MCF 10A (cell line): ENCODE results near the gene MECR. TPM values are rescaled to one million over a fixed set of nuclear protein-coding genes. Genes with fewer than 3 reads are reported as not detected.

Experiments
- BruUV-seq: library from RNA; stranded (reverse); fragments of 400-500 nt; replicated peaks from 2 replicates; lab custom pipeline; 2021; lab: Mats Ljungman, UMichigan
- CTCF ChIA-PET: fragments of 300-600 bp; sonication (Branson Sonifier 250); formaldehyde crosslinking; extraction: SDS; loops from one replicate; lab custom pipeline; 2021; ENCODE audit warnings: antibody characterized with exemption, inconsistent platforms; lab: Yijun Ruan, JAX
- POLR2A ChIA-PET: fragments of 300-600, 350-650 bp; sonication (Branson Sonifier 250); formaldehyde crosslinking; extraction: SDS; loops from one replicate; lab custom pipeline; 2020; ENCODE audit warnings: antibody characterized with exemption, inconsistent platforms; lab: Yijun Ruan, JAX
- DNase-seq: peaks from one replicate; pipeline ENCODE4 v3.0.0-alpha.2; 2018; ENCODE audit not compliant: unreplicated experiment
- H3K27ac Mint-ChIP-seq: one replicate; pipeline ENCODE4 v1.8.0; 2022; ENCODE audit warnings: mild to moderate bottlenecking, low read depth, mixed read lengths; ENCODE audit not compliant: unreplicated experiment
- H3K27me3 Mint-ChIP-seq: one replicate; pipeline ENCODE4 v1.8.0; 2022; ENCODE audit warnings: mixed read lengths; ENCODE audit not compliant: insufficient read depth, unreplicated experiment
- H3K36me3 Mint-ChIP-seq: one replicate; pipeline ENCODE4 v1.8.0; 2022; ENCODE audit warnings: mild to moderate bottlenecking, moderate library complexity, mixed read lengths; ENCODE audit not compliant: insufficient read depth, unreplicated experiment
- H3K4me1 Mint-ChIP-seq: one replicate; pipeline ENCODE4 v1.8.0; 2022; ENCODE audit warnings: mixed read lengths; ENCODE audit not compliant: insufficient read depth, unreplicated experiment
- H3K4me3 Mint-ChIP-seq: one replicate; pipeline ENCODE4 v1.8.0; 2022; ENCODE audit warnings: mild to moderate bottlenecking, moderate library complexity, mixed read lengths; ENCODE audit not compliant: unreplicated experiment
- H3K9me3 Mint-ChIP-seq: one replicate; pipeline ENCODE4 v1.8.0; 2022; ENCODE audit warnings: mixed read lengths; ENCODE audit not compliant: unreplicated experiment
- intact Hi-C: fragments of 100-400 bp; cut with micrococcal nuclease; formaldehyde crosslinking; loops from 2 replicates; pipeline ENCODE4 v1.14.1; 2022
- total RNA-seq: library from RNA; stranded (reverse); gene quantifications from 2 replicates; pipeline ENCODE4 v1.2.3, GENCODE V29; 2022
- TF ChIP-seq, protein P1 (sequence below): fragments of 200-600 bp; IDR thresholded peaks from one replicate; pipeline ENCODE4 v1.8.0; 2022; ENCODE audit warnings: antibody characterized with exemption, mild to moderate bottlenecking; ENCODE audit not compliant: unreplicated experiment

Gene MECR
- total RNA-seq, 1 experiment from 2014 or later: 59.1 TPM

- ChIA-PET CTCF (interaction anchor here (0.6 to 3.9 kb wide), 9 partner anchors 14 to 362 kb away, joined by 3 to 32 read pairs (median 13); partner anchors contain the start of gene SRSF4), POLR2A (interaction anchor here (3.4 kb wide), 1 partner anchor 20 kb away, joined by 60 read pairs; the partner anchor contains the start of gene SRSF4)
- H3K27ac Mint-ChIP-seq: no peak overlapping the region
- H3K4me1 Mint-ChIP-seq: peaks cover 7% of the 10 kb centered on the region
- H3K36me3 Mint-ChIP-seq: peaks cover 41% of the 10 kb centered on the region
- DNase-seq: no peak
- H3K9me3 Mint-ChIP-seq: no peaks in the 10 kb centered on the region
- no TSS peak for BruUV-seq
- TF ChIP-seq, protein P1, sequence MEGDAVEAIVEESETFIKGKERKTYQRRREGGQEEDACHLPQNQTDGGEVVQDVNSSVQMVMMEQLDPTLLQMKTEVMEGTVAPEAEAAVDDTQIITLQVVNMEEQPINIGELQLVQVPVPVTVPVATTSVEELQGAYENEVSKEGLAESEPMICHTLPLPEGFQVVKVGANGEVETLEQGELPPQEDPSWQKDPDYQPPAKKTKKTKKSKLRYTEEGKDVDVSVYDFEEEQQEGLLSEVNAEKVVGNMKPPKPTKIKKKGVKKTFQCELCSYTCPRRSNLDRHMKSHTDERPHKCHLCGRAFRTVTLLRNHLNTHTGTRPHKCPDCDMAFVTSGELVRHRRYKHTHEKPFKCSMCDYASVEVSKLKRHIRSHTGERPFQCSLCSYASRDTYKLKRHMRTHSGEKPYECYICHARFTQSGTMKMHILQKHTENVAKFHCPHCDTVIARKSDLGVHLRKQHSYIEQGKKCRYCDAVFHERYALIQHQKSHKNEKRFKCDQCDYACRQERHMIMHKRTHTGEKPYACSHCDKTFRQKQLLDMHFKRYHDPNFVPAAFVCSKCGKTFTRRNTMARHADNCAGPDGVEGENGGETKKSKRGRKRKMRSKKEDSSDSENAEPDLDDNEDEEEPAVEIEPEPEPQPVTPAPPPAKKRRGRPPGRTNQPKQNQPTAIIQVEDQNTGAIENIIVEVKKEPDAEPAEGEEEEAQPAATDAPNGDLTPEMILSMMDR: no peak
- H3K4me3 Mint-ChIP-seq: no peak overlapping the region
- H3K27me3 Mint-ChIP-seq: no peaks in the 10 kb centered on the region
- intact Hi-C loops: no loop called here
Observed at GRCh38 chr1:29200906-29201594, 29.7 kb downstream of the MECR start.

GRCh38 chr1:29197993-29198392 is 32.7 kb downstream of the MECR start:
- Mint-ChIP-seq H3K27me3 (no peaks in the 10 kb centered on the region), H3K9me3 (no peaks in the 10 kb centered on the region), H3K4me1 (peaks cover 7% of the 10 kb centered on the region), H3K36me3 (peaks cover 37% of the 10 kb centered on the region), H3K4me3 (no peak overlapping the region), H3K27ac (no peak overlapping the region)
- DNase-seq: no peak
- TF ChIP-seq, protein P1: no peak
- CTCF ChIA-PET: interaction anchor here (0.6 to 8.1 kb wide), 9 partner anchors 11 to 1522 kb away, joined by 3 to 71 read pairs (median 4); partner anchors contain the start of gene SRSF4
- BruUV-seq: no TSS peak
- intact Hi-C loops: no loop called here
- POLR2A ChIA-PET: interaction anchor here (0.6 to 4.0 kb wide), 4 partner anchors 16 to 462 kb away, joined by 3 to 29 read pairs (median 4); partner anchors contain the start of genes PTPRU, SRSF4 and YTHDF2

DNA sequence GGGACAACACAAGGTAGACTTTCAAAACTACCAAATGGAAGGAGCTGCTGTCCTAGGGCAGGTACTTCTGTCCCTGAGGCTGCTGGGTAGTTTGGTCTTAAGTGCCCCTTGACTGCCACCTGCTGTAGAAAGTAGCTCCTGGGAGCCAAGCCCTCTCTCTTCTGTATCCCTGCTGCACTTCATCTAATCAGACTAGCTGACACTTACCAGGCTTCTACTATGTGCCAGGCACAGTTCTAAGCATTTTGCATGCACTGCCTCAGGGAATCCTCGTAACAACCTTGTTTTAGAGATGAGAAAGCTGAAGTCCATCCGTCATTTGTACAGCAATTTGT is 33.2 kb downstream of the MECR start:
- peaks cover 5% of the 10 kb centered on the region for H3K4me1 Mint-ChIP-seq
- BruUV-seq: no TSS peak
- H3K27me3 Mint-ChIP-seq: no peaks in the 10 kb centered on the region
- TF ChIP-seq, protein P1: peak; percentile 25
- H3K9me3 Mint-ChIP-seq: no peaks in the 10 kb centered on the region
- intact Hi-C loops: no loop called here
- H3K27ac Mint-ChIP-seq: no peak overlapping the region
- DNase-seq: peak; percentile 66
- ChIA-PET CTCF (interaction anchor here (0.6 to 8.1 kb wide), 10 partner anchors 11 to 1522 kb away, joined by 3 to 71 read pairs (median 4); partner anchors contain the start of gene SRSF4), POLR2A (interaction anchor here (0.6 to 4.0 kb wide), 5 partner anchors 16 to 461 kb away, joined by 3 to 29 read pairs (median 4); partner anchors contain the start of genes MECR, PTPRU, SRSF4 and YTHDF2)
- H3K36me3 Mint-ChIP-seq: peaks cover 41% of the 10 kb centered on the region
- no peak overlapping the region for H3K4me3 Mint-ChIP-seq

DNA sequence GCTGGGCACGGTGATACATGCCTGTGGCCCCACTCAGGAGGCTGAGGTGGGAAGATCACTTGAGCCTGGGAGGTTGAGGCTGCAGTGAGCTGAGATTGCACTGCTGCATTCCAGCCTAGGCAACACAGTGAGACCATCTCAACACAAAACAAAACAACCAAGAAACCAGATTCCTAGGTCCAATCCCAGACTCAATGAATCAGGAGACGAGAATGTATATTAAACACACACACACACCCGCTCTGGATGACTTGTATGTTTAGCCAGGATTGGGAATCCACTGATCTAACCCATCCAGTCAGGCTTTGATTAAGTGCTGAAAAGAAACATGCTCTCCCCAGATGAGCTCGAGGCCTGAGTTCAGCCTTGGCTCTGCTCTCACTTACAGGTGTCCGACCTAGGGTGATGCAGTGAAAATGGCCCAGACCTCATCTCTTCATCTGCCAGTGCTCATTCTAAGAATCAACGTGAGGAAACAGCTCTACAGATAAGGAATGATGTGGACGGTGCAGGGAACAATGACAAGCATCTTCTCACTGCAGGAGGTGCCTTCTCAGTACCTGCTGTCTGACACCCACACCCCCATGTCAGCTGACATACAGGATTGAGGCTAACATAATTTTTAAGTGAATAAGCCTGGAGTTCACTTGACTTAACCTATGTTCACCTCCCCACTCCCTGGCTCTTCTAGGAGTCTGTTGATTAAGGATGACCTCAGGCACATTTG is 33.7 kb downstream of the MECR start:
- no peak overlapping the region for H3K27ac Mint-ChIP-seq
- intact Hi-C loops: no loop called here
- no peaks in the 10 kb centered on the region for H3K4me1 Mint-ChIP-seq
- DNase-seq: no peak
- ChIA-PET CTCF (interaction anchor here (0.5 to 8.1 kb wide), 10 partner anchors 10 to 666 kb away, joined by 3 to 71 read pairs (median 4); partner anchors contain the start of gene SRSF4), POLR2A (interaction anchor here (0.7 to 4.0 kb wide), 4 partner anchors 15 to 461 kb away, joined by 4 to 29 read pairs (median 4); partner anchors contain the start of genes MECR, SRSF4 and YTHDF2)
- TF ChIP-seq, protein P1: no peak
- no peaks in the 10 kb centered on the region for H3K27me3 Mint-ChIP-seq
- H3K9me3 Mint-ChIP-seq: no peaks in the 10 kb centered on the region
- no peak overlapping the region for H3K4me3 Mint-ChIP-seq
- no TSS peak for BruUV-seq
- H3K36me3 Mint-ChIP-seq: peaks cover 42% of the 10 kb centered on the region
